Activated CD4-positive, alpha-beta T cell treated with anti-CD3 and anti-CD28 coated beads, Interleukin-2, amount 10 ng/mL, durations not matched to agents 7 days and 5 days (primary cell): Measurements from ENCODE around the gene TMEM88. TPM values are rescaled to one million over a fixed set of nuclear protein-coding genes. Genes with fewer than 3 reads are reported as not detected.
A peak's percentile ranks its signal among the peaks of the same experiment; 100 is the strongest.

ENCODE experiments used
- CTCF ChIA-PET: fragments of 350-600 bp; sonication (Branson Sonifier 250); formaldehyde crosslinking; loops from one replicate; lab custom pipeline; 2021; ENCODE audit warnings: antibody characterized with exemption; lab: Charles Lee
- POLR2A ChIA-PET: fragments of 350-600 bp; sonication (Branson Sonifier 250); formaldehyde crosslinking; loops from one replicate; lab custom pipeline; 2021; ENCODE audit warnings: antibody characterized with exemption; lab: Charles Lee
- DNase-seq: peaks from one replicate; pipeline ENCODE4 v3.0.0-alpha.2; 2020
- H3K27ac Mint-ChIP-seq: one replicate; pipeline ENCODE4 v1.8.0; 2021; ENCODE audit warnings: mild to moderate bottlenecking, moderate library complexity, mixed read lengths
- H3K27me3 Mint-ChIP-seq: one replicate; pipeline ENCODE4 v1.8.0; 2021; ENCODE audit warnings: mixed read lengths
- H3K36me3 Mint-ChIP-seq: one replicate; pipeline ENCODE4 v1.8.0; 2021; ENCODE audit warnings: low read depth, mixed read lengths
- H3K4me1 Mint-ChIP-seq: one replicate; pipeline ENCODE4 v1.8.0; 2021; ENCODE audit warnings: mixed read lengths
- H3K4me3 Mint-ChIP-seq: one replicate; pipeline ENCODE4 v1.8.0; 2021; ENCODE audit warnings: mild to moderate bottlenecking, moderate library complexity, mixed read lengths
- H3K9me3 Mint-ChIP-seq: one replicate; pipeline ENCODE4 v1.8.0; 2021; ENCODE audit warnings: mixed read lengths
- total RNA-seq, 2 experiments: library from RNA; stranded (reverse); gene quantifications; one replicate each; pipeline ENCODE4 v1.2.3, GENCODE V29; 2021

TMEM88 gene
- total RNA-seq, 2 experiments from 2014 or later = 0.55 to 0.87 TPM

DNA sequence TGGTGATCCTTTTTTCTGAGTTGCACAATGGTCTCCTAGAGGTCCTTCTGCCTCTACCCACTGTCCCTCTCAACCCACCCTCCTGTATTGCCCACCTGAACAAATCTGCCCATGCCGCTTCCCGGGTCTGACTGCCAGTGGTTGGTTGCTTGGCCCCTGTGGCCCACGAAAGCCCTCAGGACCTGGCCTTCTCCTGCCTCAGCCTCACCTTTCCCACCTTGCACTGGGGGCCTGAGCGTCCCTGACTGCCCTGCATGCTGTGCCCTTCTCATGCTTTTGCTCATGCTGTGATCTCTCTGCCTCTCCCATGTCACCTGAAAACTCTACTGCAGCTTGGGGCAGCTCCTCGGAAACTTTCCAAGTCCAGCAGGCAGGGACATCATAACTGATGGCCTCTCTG is 34.6 kb upstream of the TMEM88 start:
- Mint-ChIP-seq H3K27ac (no peak overlapping the region), H3K4me1 (no peaks in the 10 kb centered on the region), H3K27me3 (no peaks in the 10 kb centered on the region), H3K9me3 (no peaks in the 10 kb centered on the region), H3K4me3 (no peak overlapping the region), H3K36me3 (no peaks in the 10 kb centered on the region)
- DNase-seq = no peak
- CTCF ChIA-PET = interaction anchor here (2.1 to 2.5 kb wide), 2 partner anchors 10 to 20 kb away, joined by 5 read pairs; no protein-coding TSS in a partner anchor
- POLR2A ChIA-PET = no interaction called here

DNA sequence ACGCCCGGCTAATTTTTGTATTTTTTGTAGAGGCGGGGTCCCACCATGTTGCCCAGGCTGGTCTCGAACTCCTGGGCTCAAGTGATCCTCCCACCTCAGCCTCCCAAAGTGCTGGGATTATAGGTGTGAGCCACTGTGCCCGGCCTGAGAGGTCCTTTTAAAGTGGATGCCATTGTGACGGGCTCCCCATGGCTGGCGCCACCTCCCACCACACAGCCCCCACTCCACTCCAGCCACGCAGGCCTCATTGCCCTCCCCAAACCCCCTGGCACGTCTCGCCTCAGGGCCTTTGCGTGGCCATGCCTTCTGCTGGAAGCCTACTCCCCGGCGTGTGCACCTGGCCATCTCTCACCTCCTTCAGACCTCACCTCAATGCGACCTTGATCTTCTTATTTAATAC is 32.7 kb upstream of the TMEM88 start:
- H3K27ac Mint-ChIP-seq = no peak overlapping the region
- H3K4me1 Mint-ChIP-seq = no peaks in the 10 kb centered on the region
- H3K27me3 Mint-ChIP-seq = peaks cover 4% of the 10 kb centered on the region
- H3K4me3 Mint-ChIP-seq = no peak overlapping the region
- CTCF ChIA-PET = interaction anchor here (1.2 to 1.4 kb wide), 2 partner anchors 79 to 99 kb away, joined by 3 read pairs; no protein-coding TSS in a partner anchor
- no peak for DNase-seq
- no peaks in the 10 kb centered on the region for H3K36me3 Mint-ChIP-seq
- no peaks in the 10 kb centered on the region for H3K9me3 Mint-ChIP-seq
- POLR2A ChIA-PET = no interaction called here

DNA sequence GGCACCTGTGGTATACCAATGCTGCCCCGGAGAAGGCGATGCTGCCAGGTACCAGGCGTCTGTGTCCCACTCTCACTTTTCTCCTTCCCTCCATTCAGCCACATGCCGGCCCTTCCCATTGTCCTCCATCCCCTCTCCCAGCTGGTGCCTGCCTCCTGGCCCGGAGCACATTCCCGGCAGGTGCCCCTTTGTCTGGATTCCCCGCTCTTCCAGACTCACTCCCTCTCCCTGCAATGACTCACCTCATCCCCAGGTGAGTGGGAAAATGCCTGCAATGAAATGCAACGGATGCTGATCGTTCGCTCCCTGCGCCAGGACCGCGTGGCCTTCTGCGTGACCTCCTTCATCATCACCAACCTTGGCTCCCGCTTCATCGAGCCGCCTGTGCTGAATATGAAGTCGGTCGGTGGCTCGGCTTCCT is 31.3 kb upstream of the TMEM88 start:
- H3K36me3 Mint-ChIP-seq = no peaks in the 10 kb centered on the region

DNA sequence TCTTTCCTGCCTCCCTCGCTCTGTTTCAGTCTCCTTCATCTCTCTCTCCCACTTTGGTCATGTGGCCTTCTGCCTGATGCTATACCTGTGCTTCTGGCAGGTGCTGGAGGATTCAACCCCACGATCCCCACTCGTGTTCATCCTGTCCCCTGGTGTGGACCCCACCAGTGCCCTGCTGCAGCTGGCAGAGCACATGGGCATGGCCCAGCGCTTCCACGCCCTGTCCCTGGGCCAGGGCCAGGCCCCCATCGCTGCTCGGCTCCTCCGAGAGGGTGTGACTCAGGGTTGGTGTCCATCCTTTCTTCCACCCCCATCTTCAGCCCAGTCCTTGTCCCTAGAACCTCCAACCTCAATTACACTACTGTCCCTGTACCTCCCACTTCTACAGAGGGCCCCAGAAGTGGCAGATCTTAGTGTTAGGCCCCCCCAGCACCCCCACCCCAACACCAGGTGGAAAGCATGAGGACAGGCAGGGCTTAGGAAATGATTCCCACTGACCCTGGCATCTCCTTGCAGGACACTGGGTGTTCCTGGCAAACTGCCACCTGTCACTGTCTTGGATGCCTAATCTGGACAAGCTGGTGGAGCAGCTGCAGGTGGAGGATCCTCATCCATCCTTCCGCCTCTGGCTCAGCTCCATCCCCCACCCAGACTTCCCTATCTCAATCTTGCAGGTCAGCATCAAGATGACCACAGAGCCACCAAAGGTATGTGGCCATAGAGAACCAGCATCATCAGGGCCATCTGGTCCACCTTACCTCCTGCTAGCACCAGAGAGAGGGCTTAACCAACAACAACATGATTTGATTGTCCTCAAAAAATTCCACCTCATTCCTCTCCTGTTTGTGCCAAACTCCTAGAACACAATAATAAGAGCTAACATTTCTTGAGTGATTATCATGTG is 30.6 kb upstream of the TMEM88 start:
- no peak overlapping the region for H3K4me3 Mint-ChIP-seq
- no peaks in the 10 kb centered on the region for H3K36me3 Mint-ChIP-seq
- H3K27me3 Mint-ChIP-seq = peaks cover 10% of the 10 kb centered on the region
- no peak for DNase-seq
- no peak overlapping the region for H3K27ac Mint-ChIP-seq
- CTCF ChIA-PET = interaction anchor here (1.2 to 2.0 kb wide), 3 partner anchors 11 to 166 kb away, joined by 3 to 5 read pairs (median 3); partner anchors contain the start of gene NAA38
- H3K9me3 Mint-ChIP-seq = no peaks in the 10 kb centered on the region
- POLR2A ChIA-PET = no interaction called here
- no peaks in the 10 kb centered on the region for H3K4me1 Mint-ChIP-seq

More for the DNA sequence above, 31.3 kb upstream of the TMEM88 start:
- ChIA-PET CTCF (interaction anchor here (0.6 to 1.4 kb wide), 8 partner anchors 9 to 178 kb away, joined by 3 to 4 read pairs (median 4); partner anchors contain the start of genes GUCY2D and KDM6B), POLR2A (no interaction called here)
- H3K27me3 Mint-ChIP-seq = peaks cover 8% of the 10 kb centered on the region
- DNase-seq = no peak
- no peak overlapping the region for H3K27ac Mint-ChIP-seq
- H3K4me3 Mint-ChIP-seq = no peak overlapping the region
- no peaks in the 10 kb centered on the region for H3K9me3 Mint-ChIP-seq
- H3K4me1 Mint-ChIP-seq = no peaks in the 10 kb centered on the region

DNA sequence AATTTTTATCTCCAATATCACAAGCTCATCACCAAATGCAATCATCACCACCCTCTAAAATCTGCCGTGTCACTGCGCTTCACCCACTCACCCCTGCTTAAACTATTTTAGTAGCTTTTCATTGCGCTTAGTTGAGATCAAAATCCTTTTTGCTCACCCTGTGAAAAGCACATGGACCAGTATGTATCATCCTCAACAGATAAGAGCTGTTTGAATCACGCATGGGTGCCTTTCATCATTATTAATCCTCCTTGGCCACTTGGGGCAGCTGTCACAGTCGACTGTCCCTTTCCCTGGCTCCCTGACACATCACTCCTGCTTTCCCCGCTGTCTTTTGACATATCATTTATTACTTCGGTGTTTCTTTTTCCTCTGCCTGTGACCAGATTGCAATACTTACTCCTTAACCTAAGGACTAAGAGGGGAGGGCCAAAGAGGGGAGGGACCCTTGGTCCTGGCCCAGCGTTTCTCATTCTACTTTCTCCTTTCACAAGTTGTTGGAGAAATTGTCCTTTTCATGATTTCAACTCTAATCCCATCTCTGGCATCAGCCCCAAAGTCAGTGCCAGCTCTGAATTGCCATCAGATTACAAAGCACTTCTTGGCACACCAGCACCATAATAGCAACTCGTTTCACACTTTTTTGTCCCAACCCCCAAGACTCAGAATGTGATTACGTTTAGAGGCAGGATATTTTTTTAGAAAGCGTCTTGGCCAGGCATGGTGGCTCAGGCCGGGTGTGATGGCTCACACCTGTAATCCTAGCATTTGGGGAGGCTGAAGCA is 29.5 kb upstream of the TMEM88 start:
- POLR2A ChIA-PET = no interaction called here

DNA sequence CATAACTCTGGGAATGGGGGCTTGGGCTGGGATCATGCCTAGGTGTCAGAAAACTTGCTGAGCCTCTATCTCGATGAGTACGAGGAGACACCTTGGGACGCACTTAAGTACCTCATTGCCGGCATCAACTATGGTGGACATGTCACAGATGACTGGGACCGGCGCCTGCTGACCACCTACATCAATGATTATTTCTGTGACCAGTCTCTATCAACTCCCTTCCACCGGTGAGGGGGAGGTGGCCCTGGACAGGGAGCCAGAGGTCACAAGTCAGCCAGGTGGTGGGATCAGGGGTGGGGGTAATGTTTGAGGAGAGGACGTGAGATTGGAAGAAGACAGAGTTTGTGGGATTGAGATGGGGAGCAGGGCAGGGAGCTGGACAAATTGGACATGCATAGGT is 24.2 kb upstream of the TMEM88 start:
- Mint-ChIP-seq H3K27ac (no peak overlapping the region), H3K36me3 (no peaks in the 10 kb centered on the region), H3K4me3 (no peak overlapping the region), H3K4me1 (peaks cover 15% of the 10 kb centered on the region), H3K9me3 (no peaks in the 10 kb centered on the region), H3K27me3 (peaks cover 9% of the 10 kb centered on the region)
- CTCF ChIA-PET = interaction anchor here (1.1 to 1.9 kb wide), 3 partner anchors 11 to 160 kb away, joined by 3 to 5 read pairs (median 4); no protein-coding TSS in a partner anchor
- no peak for DNase-seq
- POLR2A ChIA-PET = no interaction called here

More for the DNA sequence above, 29.5 kb upstream of the TMEM88 start:
- Mint-ChIP-seq H3K36me3 (no peaks in the 10 kb centered on the region), H3K27me3 (peaks cover 11% of the 10 kb centered on the region), H3K4me1 (no peaks in the 10 kb centered on the region), H3K9me3 (no peaks in the 10 kb centered on the region), H3K4me3 (no peak overlapping the region), H3K27ac (no peak overlapping the region)
- CTCF ChIA-PET = interaction anchor here (0.6 to 2.0 kb wide), 6 partner anchors 8 to 165 kb away, joined by 3 to 5 read pairs (median 3); partner anchors contain the start of gene NAA38
- no peak for DNase-seq

DNA sequence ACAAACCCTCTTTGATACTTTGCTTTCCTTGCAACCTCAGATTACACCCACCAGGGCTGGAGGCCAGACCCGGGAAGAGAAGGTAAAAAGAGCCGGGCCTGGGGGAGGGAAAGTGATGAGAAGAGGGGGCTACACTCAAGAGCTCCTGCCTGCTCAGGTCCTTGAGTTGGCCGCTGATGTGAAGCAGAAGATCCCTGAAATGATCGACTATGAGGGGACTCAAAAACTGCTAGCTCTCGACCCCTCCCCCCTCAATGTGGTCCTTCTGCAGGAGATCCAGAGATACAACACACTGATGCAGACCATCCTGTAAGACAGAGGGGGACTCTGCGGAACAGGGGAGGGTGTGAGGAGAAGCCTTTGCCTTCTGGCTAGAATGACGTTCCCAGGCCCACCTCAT is 23.6 kb upstream of the TMEM88 start:
- Mint-ChIP-seq H3K36me3 (no peaks in the 10 kb centered on the region), H3K4me3 (no peak overlapping the region)

DNA sequence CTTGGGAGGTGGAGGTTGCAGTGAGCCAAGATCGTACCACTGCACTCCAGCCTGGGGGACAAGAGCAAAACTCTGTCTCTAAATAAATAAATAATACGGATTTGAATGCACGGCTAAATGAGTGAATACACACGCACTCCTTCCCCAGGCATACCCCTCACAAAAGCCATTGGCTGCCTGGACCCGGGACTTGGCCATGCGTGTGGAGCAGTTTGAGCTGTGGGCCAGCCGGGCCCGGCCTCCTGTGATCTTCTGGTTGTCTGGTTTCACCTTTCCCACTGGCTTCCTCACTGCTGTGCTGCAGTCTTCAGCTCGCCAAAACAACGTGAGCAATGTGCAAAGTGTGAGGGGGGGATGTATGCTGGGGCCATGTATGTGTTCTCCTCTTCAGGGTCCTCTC is 22.4 kb upstream of the TMEM88 start:
- Mint-ChIP-seq H3K36me3 (no peaks in the 10 kb centered on the region), H3K4me1 (peaks cover 30% of the 10 kb centered on the region), H3K4me3 (no peak overlapping the region), H3K27ac (no peak overlapping the region), H3K27me3 (peaks cover 8% of the 10 kb centered on the region), H3K9me3 (no peaks in the 10 kb centered on the region)
- DNase-seq = no peak
- ChIA-PET POLR2A (no interaction called here), CTCF (interaction anchor here (0.6 to 2.3 kb wide), 8 partner anchors 9 to 158 kb away, joined by 3 to 6 read pairs (median 3); no protein-coding TSS in a partner anchor)

More for the DNA sequence above, 23.6 kb upstream of the TMEM88 start:
- Mint-ChIP-seq H3K9me3 (no peaks in the 10 kb centered on the region), H3K27ac (no peak overlapping the region), H3K4me1 (peaks cover 19% of the 10 kb centered on the region), H3K27me3 (peaks cover 8% of the 10 kb centered on the region)
- no peak for DNase-seq
- ChIA-PET CTCF (interaction anchor here (0.9 to 1.5 kb wide), 4 partner anchors 14 to 159 kb away, joined by 3 to 4 read pairs (median 3); no protein-coding TSS in a partner anchor), POLR2A (no interaction called here)

DNA sequence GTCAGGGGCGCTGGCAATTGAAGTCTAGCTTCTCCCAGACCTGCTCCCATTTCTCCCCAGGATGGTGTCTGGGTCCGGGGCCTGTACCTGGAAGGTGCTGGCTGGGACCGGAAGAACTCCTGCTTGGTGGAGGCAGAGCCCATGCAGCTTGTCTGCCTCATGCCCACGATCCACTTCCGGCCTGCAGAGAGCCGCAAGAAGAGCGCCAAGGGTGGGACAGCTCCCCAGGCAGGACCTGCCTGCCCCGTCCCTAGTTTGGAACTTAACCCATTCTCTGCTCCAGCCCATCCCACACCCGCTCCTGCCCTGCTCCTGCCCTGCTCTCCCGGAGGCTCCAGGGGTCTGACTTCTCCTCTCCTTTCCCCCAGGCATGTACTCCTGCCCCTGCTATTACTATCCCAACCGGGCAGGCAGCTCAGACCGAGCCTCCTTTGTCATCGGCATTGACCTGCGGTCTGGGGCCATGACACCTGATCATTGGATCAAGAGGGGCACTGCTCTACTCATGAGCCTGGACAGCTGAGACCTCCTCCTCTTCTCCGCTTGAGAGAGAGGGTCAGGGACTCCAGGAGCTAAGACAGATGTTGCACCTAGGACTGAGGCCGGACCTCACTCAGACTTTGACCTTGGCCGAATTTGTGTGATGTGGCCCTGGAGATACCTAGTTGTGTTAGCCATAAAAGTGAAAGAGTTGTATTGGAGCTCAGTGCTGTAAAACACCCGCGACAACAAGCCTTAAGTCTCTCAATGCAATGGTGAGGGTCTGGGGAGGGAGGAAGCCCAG is 21.7 kb upstream of the TMEM88 start:
- Mint-ChIP-seq H3K27ac (peak overlapping the region; percentile 78), H3K4me3 (peak overlapping the region; percentile 83), H3K9me3 (no peaks in the 10 kb centered on the region), H3K4me1 (peaks cover 35% of the 10 kb centered on the region), H3K36me3 (no peaks in the 10 kb centered on the region), H3K27me3 (peaks cover 4% of the 10 kb centered on the region)
- DNase-seq = no peak
- ChIA-PET POLR2A (interaction anchor here (0.6 kb wide), 1 partner anchor 33 kb away, joined by 3 read pairs; no protein-coding TSS in a partner anchor), CTCF (interaction anchor here (0.5 to 2.3 kb wide), 11 partner anchors 10 to 157 kb away, joined by 3 to 6 read pairs (median 3); partner anchors contain the start of gene NAA38)

DNA sequence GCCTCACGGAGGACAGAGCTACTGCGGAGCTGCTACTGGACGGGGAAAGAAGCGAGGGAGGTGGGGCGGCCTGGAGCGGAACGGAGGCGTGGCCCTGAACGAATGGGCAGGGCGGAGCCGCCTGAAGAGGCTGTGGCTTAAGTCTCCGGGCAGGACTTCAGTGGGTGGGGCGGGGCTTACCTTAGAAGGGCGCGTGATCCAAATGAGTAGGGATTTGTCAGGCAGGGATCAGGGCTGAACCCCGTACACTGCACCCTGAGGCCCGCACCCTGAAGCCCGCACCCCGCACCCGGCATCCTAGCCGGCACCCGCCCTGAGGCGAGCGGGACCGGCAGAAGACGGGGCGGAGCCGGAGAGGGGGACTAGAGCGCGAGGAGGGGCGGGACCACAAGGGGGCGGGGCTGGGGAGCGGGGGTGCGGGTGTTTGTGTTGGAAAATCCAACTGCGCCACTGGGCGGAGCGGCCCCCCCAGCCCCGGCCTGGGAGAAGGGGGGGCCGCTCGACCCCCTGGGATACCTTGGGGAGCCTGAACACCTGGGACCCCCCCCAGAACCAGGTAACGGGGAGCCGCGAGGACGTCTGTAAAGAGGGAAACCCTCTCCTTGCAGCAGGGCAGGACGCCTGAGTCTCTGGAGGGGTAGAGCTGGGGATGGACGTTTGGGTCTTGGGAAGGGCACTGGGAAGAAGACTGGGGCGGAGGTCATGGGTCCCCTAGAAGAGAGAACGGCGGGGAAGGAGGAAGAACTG is 20.9 kb upstream of the TMEM88 start, which contains the start of gene KDM6B:
KDM6B (plus strand) TSS at position 423 of the 747 bp plus-strand sequence. CDS start 11,338 bp downstream, outside the sequence.
- POLR2A ChIA-PET = interaction anchor here (0.6 kb wide), 1 partner anchor 33 kb away, joined by 3 read pairs; no protein-coding TSS in a partner anchor
- Mint-ChIP-seq H3K27ac (peak within 1 kb of the TSS; percentile 91), H3K9me3 (no peaks in the 10 kb centered on the region)

DNA sequence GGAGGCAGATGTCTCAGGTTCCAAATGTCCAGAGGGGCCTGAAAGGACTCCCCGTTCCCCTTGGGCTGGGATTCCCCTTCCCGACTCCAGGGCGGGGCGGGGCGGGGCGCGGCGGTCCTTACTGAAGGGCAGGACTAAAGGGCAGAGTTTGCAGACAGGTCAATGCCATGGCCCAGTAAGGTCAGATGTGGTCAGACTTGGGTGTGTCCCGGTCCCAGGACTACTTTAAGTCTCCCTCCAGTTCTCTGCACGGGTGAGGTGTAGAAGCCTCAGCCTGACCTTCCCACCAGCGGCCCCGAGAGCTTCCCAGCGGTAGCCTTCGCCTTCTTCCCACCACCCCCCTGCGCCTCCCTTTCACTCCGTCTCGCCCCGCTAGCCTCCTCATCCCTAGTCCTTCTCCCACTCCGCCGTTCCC is 20.3 kb upstream of the TMEM88 start:
- Mint-ChIP-seq H3K27me3 (peaks cover 1% of the 10 kb centered on the region), H3K4me1 (peaks cover 48% of the 10 kb centered on the region), H3K36me3 (no peaks in the 10 kb centered on the region), H3K9me3 (no peaks in the 10 kb centered on the region), H3K4me3 (peak overlapping the region; percentile 83), H3K27ac (peak overlapping the region; percentile 91)
- ChIA-PET CTCF (interaction anchor here (0.6 to 2.3 kb wide), 17 partner anchors 9 to 162 kb away, joined by 3 to 19 read pairs (median 3); partner anchors contain the start of genes CHD3, CYB5D1 and NAA38), POLR2A (no interaction called here)
- peak; percentile 43 for DNase-seq

More for the DNA sequence above, 20.9 kb upstream of the TMEM88 start, which contains the start of gene KDM6B:
- CTCF ChIA-PET = interaction anchor here (0.7 to 2.3 kb wide), 12 partner anchors 9 to 156 kb away, joined by 3 to 19 read pairs (median 5); partner anchors contain the start of genes CHD3, CYB5D1 and NAA38
- DNase-seq = peak; percentile 91
- H3K36me3 Mint-ChIP-seq = no peaks in the 10 kb centered on the region
- peaks cover 4% of the 10 kb centered on the region for H3K27me3 Mint-ChIP-seq
- H3K4me3 Mint-ChIP-seq = peak within 1 kb of the TSS; percentile 83
- peaks cover 42% of the 10 kb centered on the region for H3K4me1 Mint-ChIP-seq
